ENCODE measurements around the gene TAPBPL.

TAPBPL gene

DNA sequence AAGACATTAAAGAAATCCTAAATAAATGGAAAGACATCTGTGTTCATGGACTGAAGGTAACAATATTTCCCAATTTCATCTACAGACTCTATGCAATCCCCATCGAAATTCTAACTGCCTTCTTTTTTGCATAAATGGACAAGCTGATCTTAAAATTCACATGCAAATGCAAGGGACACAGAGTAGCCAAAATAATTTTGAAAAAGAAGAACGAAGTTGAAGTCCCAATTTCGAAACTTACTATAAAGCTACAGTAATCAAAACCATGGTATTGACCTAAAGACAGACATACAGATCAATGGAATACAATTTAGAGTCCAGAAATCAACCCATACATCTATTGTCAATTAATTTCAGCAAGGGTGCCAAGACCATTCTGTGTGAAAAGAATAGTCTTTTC is 23.5 kb upstream of the TAPBPL start:
- DNase-seq (no peak), ATAC-seq (no peak)
- Mint-ChIP-seq H3K9me3 (no peaks in the 10 kb centered on the region), H3K4me3 (peak overlapping the region; percentile 24), H3K36me3 (ENCODE audit: low read depth) (no peaks in the 10 kb centered on the region), H3K4me1 (peaks cover 88% of the 10 kb centered on the region), H3K27ac (peak overlapping the region; percentile 92), H3K27me3 (no peaks in the 10 kb centered on the region)

DNA sequence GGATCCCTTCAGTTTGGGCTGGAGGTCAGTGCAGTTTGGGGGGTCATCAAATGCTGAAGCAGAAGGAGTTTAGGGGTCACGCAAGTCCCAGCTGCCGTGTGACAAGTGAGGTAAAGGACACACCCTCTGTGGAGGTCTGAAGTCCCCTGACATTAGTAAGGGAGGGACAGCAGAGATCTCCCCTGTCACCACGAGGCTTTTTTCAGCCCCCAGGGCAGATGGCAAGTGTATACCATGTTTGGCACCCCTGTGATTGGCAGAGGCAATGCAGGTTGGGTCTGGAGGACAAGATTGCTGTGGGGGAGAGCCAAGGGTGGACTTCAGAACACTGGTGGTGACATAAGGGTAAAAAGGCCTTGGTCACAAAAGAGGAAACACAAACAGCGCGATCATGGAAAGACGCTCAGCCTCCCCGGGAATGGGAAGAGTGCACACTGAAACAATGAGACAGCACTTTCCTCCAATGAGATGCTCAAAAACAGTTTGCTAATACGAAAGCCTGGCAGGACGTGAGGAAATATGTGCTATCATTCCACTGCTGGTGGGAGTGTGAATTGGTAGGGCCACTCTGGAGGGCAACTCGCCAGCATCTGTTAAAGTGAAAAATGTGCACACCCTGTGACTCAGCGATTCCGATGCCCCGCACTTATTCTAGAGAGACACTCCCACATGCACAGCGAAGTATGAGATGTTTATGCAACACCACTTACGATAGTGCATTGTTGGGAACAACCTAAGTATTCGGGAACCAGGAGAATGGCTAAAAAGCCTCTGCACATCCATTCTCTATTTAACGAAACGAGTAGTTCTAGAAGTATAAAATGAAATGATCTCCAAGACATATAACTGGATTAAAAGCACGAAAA is 21.5 kb upstream of the TAPBPL start:
- peak overlapping the region; percentile 28 for H3K4me3 Mint-ChIP-seq
- H3K27me3 Mint-ChIP-seq, result no peaks in the 10 kb centered on the region
- H3K4me1 Mint-ChIP-seq, result peaks cover 88% of the 10 kb centered on the region
- peak overlapping the region; percentile 92 for H3K27ac Mint-ChIP-seq
- DNase-seq (peak; percentile 73), ATAC-seq (peak; percentile 8)
- no peaks in the 10 kb centered on the region for H3K9me3 Mint-ChIP-seq
- no peaks in the 10 kb centered on the region for H3K36me3 Mint-ChIP-seq (ENCODE audit: low read depth)

DNA sequence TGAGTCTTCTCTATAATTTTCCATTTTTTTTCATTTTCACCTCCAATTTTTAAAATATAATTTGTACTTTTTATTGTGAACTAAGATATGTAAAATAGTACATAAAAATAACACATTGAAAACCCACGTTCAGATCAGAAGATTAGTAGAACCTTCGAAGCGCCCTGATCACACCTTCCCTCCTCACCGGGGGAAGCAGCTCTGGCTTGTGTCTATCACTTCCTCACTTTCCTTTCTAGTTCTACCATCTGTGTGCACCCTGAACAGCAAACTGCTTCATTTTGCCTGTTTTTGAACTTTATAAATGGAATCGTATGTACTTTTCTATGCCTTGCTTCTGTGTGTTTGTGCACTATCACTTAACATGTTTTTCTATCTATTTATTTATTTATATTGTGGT is 18.9 kb upstream of the TAPBPL start:
- ATAC-seq (no peak), DNase-seq (no peak)
- Mint-ChIP-seq H3K36me3 (ENCODE audit: low read depth) (peaks cover 3% of the 10 kb centered on the region), H3K27ac (peak overlapping the region; percentile 93), H3K9me3 (no peaks in the 10 kb centered on the region), H3K4me1 (peaks cover 78% of the 10 kb centered on the region), H3K4me3 (peak overlapping the region; percentile 45), H3K27me3 (no peaks in the 10 kb centered on the region)

DNA sequence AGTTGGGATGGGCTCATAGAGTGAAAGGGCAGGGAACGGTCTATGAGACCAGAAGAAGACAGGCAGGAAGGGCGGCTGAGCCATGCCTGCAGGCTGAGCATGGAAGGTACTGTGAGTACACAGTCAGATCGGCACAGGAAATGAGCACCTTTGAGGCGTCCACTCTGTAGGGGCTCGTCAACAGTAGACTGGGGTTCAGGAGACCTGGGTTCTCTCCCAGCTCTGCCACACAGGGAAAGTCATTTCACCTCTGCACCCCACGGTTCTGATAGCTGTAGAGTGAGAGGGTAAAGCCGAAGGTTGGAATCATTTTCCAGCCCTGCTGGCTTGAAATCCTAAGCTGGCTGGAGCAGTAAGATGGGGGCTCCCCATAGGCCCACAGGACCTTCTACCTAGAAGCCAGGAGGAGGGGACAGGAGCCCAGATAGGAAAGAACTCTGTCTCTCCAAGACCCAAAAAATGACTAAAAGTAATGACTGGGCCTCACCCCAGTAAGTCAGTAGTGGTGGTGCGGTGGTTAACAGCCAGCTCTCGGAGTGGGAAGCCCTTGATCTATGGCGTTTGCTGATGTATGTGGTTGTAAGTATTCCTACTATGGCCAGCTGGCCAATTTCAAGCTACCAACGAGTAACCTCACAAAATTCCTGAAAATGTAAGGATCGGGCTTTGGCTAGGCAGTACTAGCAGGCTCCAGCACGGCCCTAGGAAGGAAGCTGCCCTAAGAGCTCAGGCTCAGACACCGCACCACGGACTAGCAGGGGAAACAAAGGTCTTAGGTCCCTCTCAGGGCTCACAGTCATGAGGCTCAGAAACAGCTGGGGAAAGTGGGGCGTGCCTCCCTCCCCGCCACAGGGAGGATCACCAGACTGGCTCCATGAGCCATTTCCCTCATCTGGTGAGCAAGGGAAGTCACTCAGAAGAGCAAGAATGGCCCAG is 17.4 kb upstream of the TAPBPL start:
- no peaks in the 10 kb centered on the region for H3K27me3 Mint-ChIP-seq

DNA sequence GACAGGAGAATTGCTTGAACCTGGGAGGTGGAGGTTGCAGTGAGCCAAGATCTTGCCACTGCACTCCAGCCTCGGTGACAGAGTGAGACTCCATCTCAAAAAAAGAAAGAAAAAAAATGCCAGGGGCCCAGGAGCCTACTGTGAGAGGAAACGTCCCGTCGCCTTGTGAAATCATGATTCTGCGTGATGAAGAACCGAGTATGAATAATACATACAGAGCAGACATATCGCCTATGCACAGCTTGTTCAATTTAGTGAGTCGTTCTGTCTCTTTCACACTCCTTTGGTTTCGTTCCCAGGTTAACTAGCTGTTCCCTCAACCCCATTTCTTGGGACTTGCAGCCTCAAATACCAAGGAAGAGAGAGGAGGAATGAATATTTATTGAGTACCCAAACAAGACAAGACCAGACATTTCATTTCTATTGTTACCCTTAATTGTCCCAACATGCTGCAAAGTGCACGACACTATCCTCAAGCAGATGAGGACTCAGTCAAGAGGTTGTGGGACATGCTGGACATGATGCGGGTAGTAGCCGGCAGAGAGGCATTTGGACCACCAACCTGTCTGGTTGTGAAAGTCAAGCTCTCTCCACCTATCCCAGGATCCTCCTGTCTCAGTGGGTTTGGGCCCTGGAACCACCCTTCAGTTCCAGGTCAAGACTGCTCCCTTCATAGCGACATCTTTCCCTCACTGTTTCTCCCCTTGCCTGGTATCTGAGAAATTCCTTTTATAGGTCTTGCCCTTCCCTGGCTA is 15.7 kb upstream of the TAPBPL start:
- Mint-ChIP-seq H3K4me3 (no peak overlapping the region), H3K27ac (peak overlapping the region; percentile 80), H3K9me3 (no peaks in the 10 kb centered on the region), H3K4me1 (peaks cover 82% of the 10 kb centered on the region), H3K27me3 (no peaks in the 10 kb centered on the region), H3K36me3 (ENCODE audit: low read depth) (peaks cover 10% of the 10 kb centered on the region)
- no peak for DNase-seq
- ATAC-seq, result no peak

More for the DNA sequence above, 17.4 kb upstream of the TAPBPL start:
- H3K27ac Mint-ChIP-seq, result peak overlapping the region; percentile 93
- no peaks in the 10 kb centered on the region for H3K9me3 Mint-ChIP-seq
- H3K4me1 Mint-ChIP-seq, result peaks cover 84% of the 10 kb centered on the region
- peak overlapping the region; percentile 52 for H3K4me3 Mint-ChIP-seq
- H3K36me3 Mint-ChIP-seq (ENCODE audit: low read depth), result peaks cover 5% of the 10 kb centered on the region
- ATAC-seq (peak; percentile 68), DNase-seq (peak; percentile 47)

DNA sequence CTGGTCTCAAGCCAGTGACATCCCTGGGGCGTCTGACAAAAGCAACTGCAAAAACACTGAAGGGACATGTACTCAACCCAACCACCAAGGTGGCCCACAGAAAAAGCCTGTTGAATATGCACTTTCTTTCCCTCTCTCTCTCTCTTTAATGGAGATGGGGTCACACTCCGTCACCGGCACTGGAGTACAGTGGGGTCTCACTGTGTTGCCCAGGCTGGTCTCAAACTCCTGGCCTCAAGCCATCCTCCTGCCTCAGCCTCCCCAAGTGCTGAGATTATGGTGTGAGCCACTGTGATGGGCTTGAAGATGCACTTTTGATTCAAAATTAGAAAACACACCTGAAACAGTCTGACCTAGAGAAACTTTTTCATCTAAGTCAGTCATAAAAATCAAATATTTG is 14.3 kb upstream of the TAPBPL start:
- DNase-seq, result peak; percentile 11
- ATAC-seq, result no peak
- H3K27me3 Mint-ChIP-seq, result no peaks in the 10 kb centered on the region
- peak overlapping the region; percentile 11 for H3K4me3 Mint-ChIP-seq
- peaks cover 16% of the 10 kb centered on the region for H3K36me3 Mint-ChIP-seq (ENCODE audit: low read depth)
- H3K4me1 Mint-ChIP-seq, result peaks cover 84% of the 10 kb centered on the region
- H3K27ac Mint-ChIP-seq, result peak overlapping the region; percentile 92
- no peaks in the 10 kb centered on the region for H3K9me3 Mint-ChIP-seq

DNA sequence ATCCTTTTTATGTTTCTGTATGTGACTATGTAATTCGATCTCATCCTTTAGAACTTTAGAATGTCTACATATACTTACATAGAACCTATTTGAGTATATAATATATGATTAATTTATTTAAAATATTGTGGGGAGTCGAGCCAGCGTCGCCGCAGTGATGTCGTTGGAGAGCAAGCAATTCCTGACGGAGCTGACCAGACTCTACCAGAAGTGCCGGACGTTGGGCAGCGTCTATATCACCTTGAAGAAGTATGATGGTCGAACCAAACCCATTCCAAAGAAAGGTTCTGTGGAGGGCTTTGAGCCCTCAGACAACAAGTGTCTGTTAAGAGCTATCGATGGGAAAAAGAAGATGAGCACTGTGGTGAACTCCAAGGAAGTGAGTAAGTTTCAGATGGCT is 13.5 kb upstream of the TAPBPL start:
- Mint-ChIP-seq H3K4me3 (peak overlapping the region; percentile 62), H3K4me1 (peaks cover 85% of the 10 kb centered on the region), H3K36me3 (ENCODE audit: low read depth) (peaks cover 17% of the 10 kb centered on the region), H3K27ac (peak overlapping the region; percentile 92), H3K27me3 (no peaks in the 10 kb centered on the region), H3K9me3 (no peaks in the 10 kb centered on the region)
- DNase-seq (peak; percentile 12), ATAC-seq (no peak)

DNA sequence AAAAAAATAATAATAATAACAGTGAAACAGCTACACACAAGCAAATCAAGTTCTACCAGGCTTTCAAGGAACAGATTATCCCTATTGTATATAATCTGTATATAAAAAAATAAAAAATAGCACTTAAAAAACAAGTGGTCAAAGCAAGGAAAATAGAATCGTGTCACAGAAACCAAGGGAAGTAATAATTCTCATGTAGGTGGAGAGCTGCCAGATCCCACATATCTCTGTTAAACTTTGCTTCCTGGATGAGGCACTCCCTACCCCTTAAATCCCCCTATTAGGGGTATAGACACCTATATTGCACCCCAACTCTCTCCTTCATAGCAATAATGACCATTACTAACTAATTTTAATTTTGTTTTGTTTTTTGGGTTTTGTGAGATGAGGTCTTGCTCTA is 11.5 kb upstream of the TAPBPL start:
- Mint-ChIP-seq H3K4me1 (peaks cover 78% of the 10 kb centered on the region), H3K36me3 (ENCODE audit: low read depth) (peaks cover 35% of the 10 kb centered on the region), H3K4me3 (no peak overlapping the region), H3K27ac (peak overlapping the region; percentile 97), H3K27me3 (no peaks in the 10 kb centered on the region), H3K9me3 (no peaks in the 10 kb centered on the region)
- no peak for DNase-seq
- ATAC-seq, result no peak

DNA sequence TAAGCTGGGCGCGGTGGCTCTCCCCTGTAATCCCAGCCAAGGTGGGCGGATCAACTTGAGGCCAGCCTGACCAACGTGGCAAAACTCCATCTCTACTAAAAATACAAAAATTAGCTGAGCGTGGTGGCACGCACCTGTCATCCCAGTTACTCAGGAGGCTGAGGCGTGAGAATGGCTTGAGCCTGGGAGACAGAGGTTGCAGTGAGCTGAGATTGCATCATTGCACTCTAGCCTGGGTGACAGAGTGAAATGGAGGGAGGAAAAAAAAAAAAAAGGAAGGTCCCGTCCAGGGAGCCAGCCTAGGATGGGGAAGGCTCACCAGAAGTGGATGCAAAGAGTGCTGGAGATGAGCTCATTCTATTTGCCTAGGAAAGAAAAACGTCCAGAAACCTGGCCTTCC is 9.0 kb upstream of the TAPBPL start:
- H3K4me3 Mint-ChIP-seq, result peak overlapping the region; percentile 98
- DNase-seq, result no peak
- no peaks in the 10 kb centered on the region for H3K9me3 Mint-ChIP-seq
- H3K27ac Mint-ChIP-seq, result peak overlapping the region; percentile 97
- H3K27me3 Mint-ChIP-seq, result no peaks in the 10 kb centered on the region
- no peak for ATAC-seq
- peaks cover 83% of the 10 kb centered on the region for H3K4me1 Mint-ChIP-seq
- peaks cover 56% of the 10 kb centered on the region for H3K36me3 Mint-ChIP-seq (ENCODE audit: low read depth)

DNA sequence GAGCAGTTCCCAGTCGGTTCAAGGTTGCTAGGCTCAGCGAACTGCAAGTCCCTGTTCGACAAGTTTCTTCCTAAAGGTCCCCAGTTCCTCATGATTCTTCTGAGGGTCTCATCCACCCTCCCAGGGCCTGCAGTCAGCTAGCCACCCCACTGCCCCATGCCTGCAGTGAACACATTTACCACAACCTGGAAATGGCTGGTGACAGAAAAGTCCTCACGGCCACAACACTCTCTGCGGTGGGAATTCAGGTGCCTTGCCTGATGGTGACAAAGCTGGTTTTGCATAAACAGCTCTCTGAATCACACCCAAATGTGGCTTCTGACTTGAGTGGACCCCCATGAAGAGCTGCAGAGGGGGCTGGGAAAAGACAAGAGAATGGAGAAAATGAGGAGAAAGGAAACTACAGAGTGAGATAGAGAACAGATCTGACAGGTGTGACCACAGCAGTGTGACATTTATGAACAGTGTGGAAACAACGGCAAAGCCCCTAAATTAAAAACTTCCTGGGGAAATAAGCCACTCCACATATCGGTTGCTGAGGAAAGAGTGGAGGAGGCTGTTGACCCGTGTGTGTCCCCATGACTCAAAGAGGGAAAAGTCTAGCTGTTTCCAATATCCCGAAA is 8.4 kb upstream of the TAPBPL start:
- DNase-seq (peak; percentile 68), ATAC-seq (peak; percentile 67)
- H3K27ac Mint-ChIP-seq, result peak overlapping the region; percentile 97
- H3K9me3 Mint-ChIP-seq, result no peaks in the 10 kb centered on the region
- peaks cover 60% of the 10 kb centered on the region for H3K36me3 Mint-ChIP-seq (ENCODE audit: low read depth)
- H3K4me1 Mint-ChIP-seq, result peaks cover 84% of the 10 kb centered on the region
- no peaks in the 10 kb centered on the region for H3K27me3 Mint-ChIP-seq
- peak overlapping the region; percentile 98 for H3K4me3 Mint-ChIP-seq

DNA sequence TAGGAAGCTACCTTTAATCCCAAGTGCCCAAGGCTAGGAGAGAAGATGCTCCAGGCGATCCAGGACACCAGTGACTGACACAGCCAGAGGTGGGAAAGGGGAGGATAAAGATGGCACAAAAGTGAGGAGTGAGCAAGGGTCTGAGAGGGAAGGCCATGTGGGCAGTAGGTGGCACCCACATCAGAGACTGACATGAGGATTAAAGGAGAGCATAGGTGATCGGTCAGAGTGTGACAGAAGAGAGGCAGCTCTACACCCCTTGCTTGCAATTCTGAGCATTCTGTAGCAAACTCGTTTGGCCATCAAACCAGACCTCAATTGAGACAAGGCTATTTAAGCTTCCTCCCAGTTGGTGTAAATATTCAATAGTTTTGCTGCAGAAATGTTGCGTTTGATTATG is 7.8 kb upstream of the TAPBPL start:
- Mint-ChIP-seq H3K36me3 (ENCODE audit: low read depth) (peaks cover 59% of the 10 kb centered on the region), H3K27me3 (no peaks in the 10 kb centered on the region), H3K4me1 (peaks cover 79% of the 10 kb centered on the region), H3K4me3 (peak overlapping the region; percentile 98), H3K9me3 (no peaks in the 10 kb centered on the region), H3K27ac (peak overlapping the region; percentile 97)
- DNase-seq (no peak), ATAC-seq (peak; percentile 37)

DNA sequence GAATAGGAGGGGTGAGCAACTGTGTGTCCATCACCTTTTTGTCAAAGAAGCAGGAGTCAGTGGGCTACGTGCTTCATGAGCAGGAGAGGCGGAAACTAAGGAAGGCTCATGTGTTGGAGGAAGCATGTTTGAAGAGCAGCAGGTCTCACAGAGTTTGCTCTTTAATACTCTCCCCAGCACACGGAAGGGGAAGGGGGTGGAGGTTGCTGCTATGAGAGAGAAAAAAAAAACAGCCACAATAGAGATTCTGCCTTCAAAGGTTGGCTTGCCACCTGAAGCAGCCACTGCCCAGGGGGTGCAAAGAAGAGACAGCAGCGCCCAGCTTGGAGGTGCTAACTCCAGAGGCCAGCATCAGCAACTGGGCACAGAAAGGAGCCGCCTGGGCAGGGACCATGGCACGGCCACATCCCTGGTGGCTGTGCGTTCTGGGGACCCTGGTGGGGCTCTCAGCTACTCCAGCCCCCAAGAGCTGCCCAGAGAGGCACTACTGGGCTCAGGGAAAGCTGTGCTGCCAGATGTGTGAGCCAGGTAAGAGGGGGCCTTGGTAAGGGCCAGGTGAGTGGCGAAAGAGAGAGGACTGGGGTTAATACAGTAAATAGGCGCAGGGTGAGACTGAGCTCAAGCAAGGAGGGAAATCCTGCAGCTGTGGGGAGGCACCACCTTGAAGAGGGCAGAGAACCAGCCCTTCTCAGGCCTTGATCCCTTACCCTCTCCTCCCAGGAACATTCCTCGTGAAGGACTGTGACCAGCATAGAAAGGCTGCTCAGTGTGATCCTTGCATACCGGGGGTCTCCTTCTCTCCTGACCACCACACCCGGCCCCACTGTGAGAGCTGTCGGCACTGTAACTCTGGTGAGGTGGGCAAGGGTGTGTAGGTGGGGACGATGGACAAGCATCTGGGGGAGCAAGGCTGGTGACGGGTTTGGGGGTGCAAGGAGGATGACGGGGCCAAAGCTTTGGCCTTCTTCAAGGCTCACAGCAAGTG is 6.8 kb upstream of the TAPBPL start, which contains the start of gene CD27:
TSS of gene CD27 (plus strand) at position 252 of the 985 bp plus-strand sequence. CDS start at position 393, 141 bp downstream.
- peak within 1 kb of the TSS; percentile 97 for H3K27ac Mint-ChIP-seq
- peak within 1 kb of the TSS; percentile 98 for H3K4me3 Mint-ChIP-seq
- no peaks in the 10 kb centered on the region for H3K9me3 Mint-ChIP-seq
- DNase-seq (no peak), ATAC-seq (peak; percentile 4)
- peaks cover 61% of the 10 kb centered on the region for H3K36me3 Mint-ChIP-seq (ENCODE audit: low read depth)
- no peaks in the 10 kb centered on the region for H3K27me3 Mint-ChIP-seq
- H3K4me1 Mint-ChIP-seq, result peaks cover 73% of the 10 kb centered on the region
